ENCODE data around the gene NAALADL2. TPM values are rescaled to one million over a fixed set of nuclear protein-coding genes. Genes with fewer than 3 reads are reported as not detected.

The NAALADL2 gene
- total RNA-seq, 2 donors from 2014 or later = 6.2 to 14.5 TPM

- H3K4me3 ChIP-seq = no peak overlapping the region
- intact Hi-C loops (cut with DNase I) = no loop called here
- TF ChIP-seq POLR2A (IDR thresholded peaks at IDR 0.05) (no peak), CTCF (IDR thresholded peaks at IDR 0.05) (no peak)
- ATAC-seq = no peak
- DNase-seq = no peak
- peaks cover 5% of the 10 kb centered on the region for H3K4me1 ChIP-seq
- no peaks in the 10 kb centered on the region for H3K36me3 ChIP-seq (replicated peaks in 1 of 2; ENCODE audit: insufficient read depth in 1 of 2, low read depth in 2 of 2)
- H3K27me3 ChIP-seq = no peaks in the 10 kb centered on the region
- H3K9me3 ChIP-seq = no peaks in the 10 kb centered on the region
- H3K27ac ChIP-seq = no peak overlapping the region
Observed at GRCh38 chr3:174937478-174937877, 78.3 kb downstream of the NAALADL2 start.

- Histone ChIP-seq H3K9me3 (no peaks in the 10 kb centered on the region), H3K27me3 (no peaks in the 10 kb centered on the region), H3K27ac (no peak overlapping the region), H3K4me3 (no peak overlapping the region), H3K36me3 (replicated peaks in 1 of 2; ENCODE audit: insufficient read depth in 1 of 2, low read depth in 2 of 2) (no peaks in the 10 kb centered on the region), H3K4me1 (peaks cover 5% of the 10 kb centered on the region)
- 58 to 80% methylated on average over 4 of the region's 4 CpGs for WGBS, 2 donors
- no peak for TF ChIP-seq POLR2A (IDR thresholded peaks at IDR 0.05)
- TF ChIP-seq CTCF (IDR thresholded peaks at IDR 0.05) = no peak
- ATAC-seq = no peak
- intact Hi-C loops (cut with DNase I) = no loop called here
- no peak for DNase-seq
Observed at GRCh38 chr3:174938102-174938501, 79.0 kb downstream of the NAALADL2 start.

GRCh38 chr3:174940151-174940550 lies 81.0 kb downstream of the NAALADL2 start:
- no peak overlapping the region for H3K4me3 ChIP-seq
- WGBS, 2 donors = 76 to 80% methylated on average over 2 of the region's 2 CpGs
- intact Hi-C loops (cut with DNase I) = no loop called here

GRCh38 chr3:174945276-174945675 lies 86.1 kb downstream of the NAALADL2 start:
- no peaks in the 10 kb centered on the region for H3K36me3 ChIP-seq (replicated peaks in 1 of 2; ENCODE audit: insufficient read depth in 1 of 2, low read depth in 2 of 2)
- H3K27ac ChIP-seq = no peak overlapping the region
- no peaks in the 10 kb centered on the region for H3K27me3 ChIP-seq
- WGBS, 2 donors = 40 to 41% methylated on average over 2 of the region's 2 CpGs
- TF ChIP-seq CTCF (IDR thresholded peaks at IDR 0.05) (no peak), POLR2A (IDR thresholded peaks at IDR 0.05) (no peak)
- H3K4me3 ChIP-seq = no peak overlapping the region
- no peaks in the 10 kb centered on the region for H3K9me3 ChIP-seq
- intact Hi-C loops (cut with DNase I) = no loop called here
- DNase-seq (no peak), ATAC-seq (no peak)
- H3K4me1 ChIP-seq = no peaks in the 10 kb centered on the region

More at GRCh38 chr3:174940151-174940550, 81.0 kb downstream of the NAALADL2 start:
- DNase-seq (no peak), ATAC-seq (no peak)
- no peak for TF ChIP-seq POLR2A (IDR thresholded peaks at IDR 0.05)
- no peak for TF ChIP-seq CTCF (IDR thresholded peaks at IDR 0.05)
- H3K36me3 ChIP-seq (replicated peaks in 1 of 2; ENCODE audit: insufficient read depth in 1 of 2, low read depth in 2 of 2) = no peaks in the 10 kb centered on the region
- no peaks in the 10 kb centered on the region for H3K27me3 ChIP-seq
- no peaks in the 10 kb centered on the region for H3K9me3 ChIP-seq
- peaks cover 5% of the 10 kb centered on the region for H3K4me1 ChIP-seq
- no peak overlapping the region for H3K27ac ChIP-seq

- Histone ChIP-seq H3K27me3 (no peaks in the 10 kb centered on the region), H3K4me1 (no peaks in the 10 kb centered on the region), H3K9me3 (no peaks in the 10 kb centered on the region), H3K36me3 (replicated peaks in 1 of 2; ENCODE audit: insufficient read depth in 1 of 2, low read depth in 2 of 2) (no peaks in the 10 kb centered on the region), H3K4me3 (no peak overlapping the region), H3K27ac (no peak overlapping the region)
- DNase-seq (no peak), ATAC-seq (no peak)
- TF ChIP-seq POLR2A (IDR thresholded peaks at IDR 0.05) (no peak), CTCF (IDR thresholded peaks at IDR 0.05) (no peak)
- intact Hi-C loops (cut with DNase I) = no loop called here
- WGBS, 2 donors = 68 to 82% methylated on average over 2 of the region's 2 CpGs
Observed at GRCh38 chr3:174945951-174946350, 86.8 kb downstream of the NAALADL2 start.

Measured in body of pancreas (tissue), 4 donors.